Fibroblast of the aortic adventitia (primary cell): ENCODE data around the gene LMO1. TPM values are rescaled to one million over a fixed set of nuclear protein-coding genes. Genes with fewer than 3 reads are reported as not detected.

ENCODE experiments used
- DNase-seq: peaks from one replicate; pipeline ENCODE4 v3.0.0-alpha.2; 2010; ENCODE audit warnings: low read depth
- H3K4me3 ChIP-seq: 2 replicates; pipeline ENCODE4 v1.5.1; 2011; ENCODE audit warnings: low read depth, mild to moderate bottlenecking, control low read depth, low read length, moderate library complexity
- CTCF ChIP-seq: IDR thresholded peaks from 2 replicates; pipeline ENCODE4 v1.5.1; 2011; ENCODE audit warnings: mild to moderate bottlenecking, low read length, control low read depth, inconsistent platforms; ENCODE audit not compliant: insufficient read depth
- total RNA-seq: library from RNA; depleted of rRNA; stranded (reverse); fragments of >200 nt; gene quantifications from 2 replicates; pipeline ENCODE4 v1.2.3, GENCODE V29; 2012; ENCODE audit warnings: low replicate concordance

Gene LMO1
- total RNA-seq, 1 donor, result not detected

GRCh38 chr11:8201644-8202365, 61.9 kb downstream of the LMO1 start:
- TF ChIP-seq CTCF, result no peak
- no peak for DNase-seq
- no peak overlapping the region for H3K4me3 ChIP-seq

- no peak for TF ChIP-seq CTCF
Measured at GRCh38 chr11:8199676-8200075, 64.0 kb downstream of the LMO1 start.

GRCh38 chr11:8196749-8197148, 66.9 kb downstream of the LMO1 start:
- no peak for DNase-seq
- no peak overlapping the region for H3K4me3 ChIP-seq
- no peak for TF ChIP-seq CTCF

More at GRCh38 chr11:8199676-8200075, 64.0 kb downstream of the LMO1 start:
- no peak for DNase-seq
- no peak overlapping the region for H3K4me3 ChIP-seq

GRCh38 chr11:8194956-8195355, 68.7 kb downstream of the LMO1 start:
- TF ChIP-seq CTCF, result no peak
- no peak for DNase-seq
- no peak overlapping the region for H3K4me3 ChIP-seq

- no peak for TF ChIP-seq CTCF
- no peak for DNase-seq
- H3K4me3 ChIP-seq, result no peak overlapping the region
Measured at GRCh38 chr11:8192896-8193209, 70.8 kb downstream of the LMO1 start.

- peak; percentile 92 for TF ChIP-seq CTCF
- peak; percentile 75 for DNase-seq
- no peak overlapping the region for H3K4me3 ChIP-seq
Measured at GRCh38 chr11:8192016-8192895, 71.4 kb downstream of the LMO1 start.
